Measurements from ENCODE around the gene STYX. TPM values are rescaled to one million over a fixed set of nuclear protein-coding genes. Genes with fewer than 3 reads are reported as not detected.
"Not testable (repeated sequence)": the region's sequence is repeated elsewhere in the genome, so short reads cannot be mapped to it uniquely, and the experiment has no call there.

Gene STYX
- total RNA-seq, 1 donor from 2014 or later = 13.6 TPM

- no peak overlapping the region for H3K27ac Mint-ChIP-seq
These were observed 10.8 kb downstream of the STYX start for GRCh38 chr14:52740751-52741150.

GRCh38 chr14:52741865-52742264 is 11.9 kb downstream of the STYX start:
- Mint-ChIP-seq H3K27me3 (no peaks in the 10 kb centered on the region), H3K27ac (no peak overlapping the region), H3K4me3 (ENCODE audit: low read depth) (no peak overlapping the region), H3K4me1 (ENCODE audit: low read depth) (peaks cover 7% of the 10 kb centered on the region), H3K36me3 (ENCODE audit: insufficient read depth) (peaks cover 8% of the 10 kb centered on the region), H3K9me3 (ENCODE audit: low read depth) (no peaks in the 10 kb centered on the region)
- no peak for TF ChIP-seq CTCF (IDR thresholded peaks at IDR 0.05; ENCODE audit: unreplicated experiment)
- no peak for DNase-seq (ENCODE audit: low spot score, unreplicated experiment)

More at GRCh38 chr14:52740751-52741150, 10.8 kb downstream of the STYX start:
- peaks cover 13% of the 10 kb centered on the region for H3K4me1 Mint-ChIP-seq (ENCODE audit: low read depth)
- no peaks in the 10 kb centered on the region for H3K27me3 Mint-ChIP-seq
- H3K9me3 Mint-ChIP-seq (ENCODE audit: low read depth) = no peaks in the 10 kb centered on the region
- peaks cover 6% of the 10 kb centered on the region for H3K36me3 Mint-ChIP-seq (ENCODE audit: insufficient read depth)
- no peak overlapping the region for H3K4me3 Mint-ChIP-seq (ENCODE audit: low read depth)
- TF ChIP-seq CTCF (IDR thresholded peaks at IDR 0.05; ENCODE audit: unreplicated experiment) = no peak
- DNase-seq (ENCODE audit: low spot score, unreplicated experiment) = no peak

- Mint-ChIP-seq H3K4me3 (ENCODE audit: low read depth) (no peak overlapping the region), H3K9me3 (ENCODE audit: low read depth) (no peaks in the 10 kb centered on the region), H3K4me1 (ENCODE audit: low read depth) (peaks cover 6% of the 10 kb centered on the region), H3K27ac (no peak overlapping the region), H3K27me3 (no peaks in the 10 kb centered on the region), H3K36me3 (ENCODE audit: insufficient read depth) (peaks cover 18% of the 10 kb centered on the region)
- no peak for DNase-seq (ENCODE audit: low spot score, unreplicated experiment)
- no peak for TF ChIP-seq CTCF (IDR thresholded peaks at IDR 0.05; ENCODE audit: unreplicated experiment)
These were observed 18.8 kb downstream of the STYX start for GRCh38 chr14:52748647-52749292.

- no peaks in the 10 kb centered on the region for H3K27me3 Mint-ChIP-seq
- DNase-seq (ENCODE audit: low spot score, unreplicated experiment) = no peak
- H3K9me3 Mint-ChIP-seq (ENCODE audit: low read depth) = no peaks in the 10 kb centered on the region
- no peak overlapping the region for H3K4me3 Mint-ChIP-seq (ENCODE audit: low read depth)
- TF ChIP-seq CTCF (IDR thresholded peaks at IDR 0.05; ENCODE audit: unreplicated experiment) = no peak
- H3K36me3 Mint-ChIP-seq (ENCODE audit: insufficient read depth) = peaks cover 6% of the 10 kb centered on the region
- H3K4me1 Mint-ChIP-seq (ENCODE audit: low read depth) = peaks cover 1% of the 10 kb centered on the region
- H3K27ac Mint-ChIP-seq = no peak overlapping the region
These were observed 25.8 kb downstream of the STYX start for GRCh38 chr14:52755607-52756316.

GRCh38 chr14:52759145-52759544 is 29.2 kb downstream of the STYX start:
- Mint-ChIP-seq H3K36me3 (ENCODE audit: insufficient read depth) (peaks cover 10% of the 10 kb centered on the region), H3K9me3 (ENCODE audit: low read depth) (no peaks in the 10 kb centered on the region), H3K4me1 (ENCODE audit: low read depth) (peaks cover 1% of the 10 kb centered on the region), H3K4me3 (ENCODE audit: low read depth) (no peak overlapping the region), H3K27me3 (no peaks in the 10 kb centered on the region), H3K27ac (no peak overlapping the region)
- TF ChIP-seq CTCF (IDR thresholded peaks at IDR 0.05; ENCODE audit: unreplicated experiment) = no peak
- no peak for DNase-seq (ENCODE audit: low spot score, unreplicated experiment)

- not testable (repeated sequence) for H3K9me3 Mint-ChIP-seq (ENCODE audit: low read depth); H3K27ac Mint-ChIP-seq
These were observed 33.0 kb downstream of the STYX start for GRCh38 chr14:52762923-52763322.

More at GRCh38 chr14:52762923-52763322, 33.0 kb downstream of the STYX start:
- not testable (repeated sequence) for H3K27me3 Mint-ChIP-seq; DNase-seq (ENCODE audit: low spot score, unreplicated experiment); H3K4me3 Mint-ChIP-seq (ENCODE audit: low read depth); H3K4me1 Mint-ChIP-seq (ENCODE audit: low read depth)
- peaks cover 16% of the 10 kb centered on the region for H3K36me3 Mint-ChIP-seq (ENCODE audit: insufficient read depth)

Measured in progenitor cell of endocrine pancreas (in vitro differentiated cells).